Upper lobe of left lung (tissue), 4 donors: Measurements from ENCODE around the gene SPOCD1.

Experiments used
- EP300 ChIP-seq, 4 donors: sonication (generic); formaldehyde crosslinking; IDR thresholded peaks; one replicate each; pipeline ENCODE4 v1.5.1; 2017; ENCODE audit warnings: antibody characterized with exemption in 4 of 4, control low read depth in 2 of 4
- POLR2A ChIP-seq, 4 donors: fragments of 450-650 bp; IDR thresholded peaks; one replicate each; pipeline ENCODE4 v1.5.1; 2016 to 2017; ENCODE audit warnings: antibody characterized with exemption in 4 of 4, mild to moderate bottlenecking in 2 of 4
- POLR2AphosphoS5 ChIP-seq, 2 donors: sonication (generic); formaldehyde crosslinking; IDR thresholded peaks; one replicate each; pipeline ENCODE4 v1.5.1; 2017; ENCODE audit warnings: antibody characterized with exemption in 2 of 2
- TF ChIP-seq, protein P1 (sequence below), 6 experiments: fragments of 450-650 bp in 4 of 6; fragments of 200-600 bp in 2 of 6; sonication (generic) in 2 of 6; IDR thresholded peaks; one replicate each; pipeline ENCODE4 v1.5.1; 2016 to 2019; ENCODE audit warnings: antibody characterized with exemption in 6 of 6

- no peak for TF ChIP-seq POLR2A (IDR thresholded peaks at IDR 0.05)
- no peak for TF ChIP-seq POLR2AphosphoS5 (IDR thresholded peaks at IDR 0.05)
- TF ChIP-seq, protein P1, sequence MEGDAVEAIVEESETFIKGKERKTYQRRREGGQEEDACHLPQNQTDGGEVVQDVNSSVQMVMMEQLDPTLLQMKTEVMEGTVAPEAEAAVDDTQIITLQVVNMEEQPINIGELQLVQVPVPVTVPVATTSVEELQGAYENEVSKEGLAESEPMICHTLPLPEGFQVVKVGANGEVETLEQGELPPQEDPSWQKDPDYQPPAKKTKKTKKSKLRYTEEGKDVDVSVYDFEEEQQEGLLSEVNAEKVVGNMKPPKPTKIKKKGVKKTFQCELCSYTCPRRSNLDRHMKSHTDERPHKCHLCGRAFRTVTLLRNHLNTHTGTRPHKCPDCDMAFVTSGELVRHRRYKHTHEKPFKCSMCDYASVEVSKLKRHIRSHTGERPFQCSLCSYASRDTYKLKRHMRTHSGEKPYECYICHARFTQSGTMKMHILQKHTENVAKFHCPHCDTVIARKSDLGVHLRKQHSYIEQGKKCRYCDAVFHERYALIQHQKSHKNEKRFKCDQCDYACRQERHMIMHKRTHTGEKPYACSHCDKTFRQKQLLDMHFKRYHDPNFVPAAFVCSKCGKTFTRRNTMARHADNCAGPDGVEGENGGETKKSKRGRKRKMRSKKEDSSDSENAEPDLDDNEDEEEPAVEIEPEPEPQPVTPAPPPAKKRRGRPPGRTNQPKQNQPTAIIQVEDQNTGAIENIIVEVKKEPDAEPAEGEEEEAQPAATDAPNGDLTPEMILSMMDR (IDR thresholded peaks at IDR 0.05): no peak
- TF ChIP-seq EP300 (IDR thresholded peaks at IDR 0.05): no peak
Observed at GRCh38 chr1:31803610-31804009, 12.2 kb downstream of the SPOCD1 start.
